Measurements from ENCODE around the gene OPRL1.

The OPRL1 gene

GRCh38 chr20:64058536-64058935, 21.3 kb upstream of the OPRL1 start:
- Histone ChIP-seq H3K27ac (ENCODE audit: low read depth, low read length) (no peak overlapping the region), H3K79me2 (ENCODE audit: insufficient read depth, low read length) (no peaks in the 10 kb centered on the region), H3K4me2 (ENCODE audit: low read depth, low read length, poor library complexity, severe bottlenecking) (no peak overlapping the region), H3K9me3 (ENCODE audit: insufficient read depth, low read length) (no peaks in the 10 kb centered on the region), H3K9ac (ENCODE audit: low read length) (no peak overlapping the region), H3K9me2 (replicated peaks; ENCODE audit: insufficient read depth, low read length) (no peaks in the 10 kb centered on the region), H3F3A (ENCODE audit: insufficient read depth) (no peaks in the 10 kb centered on the region), H4K20me1 (ENCODE audit: low read depth, low read length) (no peaks in the 10 kb centered on the region), H2AFZ (ENCODE audit: low read depth, low read length, severe bottlenecking) (no peak overlapping the region), H3K27me3 (ENCODE audit: low read length) (no peaks in the 10 kb centered on the region), H3K4me3 (ENCODE audit: insufficient read depth, low read length, poor library complexity, severe bottlenecking) (no peak overlapping the region), H3K36me3 (ENCODE audit: low read length) (no peaks in the 10 kb centered on the region)
- TF ChIP-seq EZH2phosphoT487 (conservative IDR thresholded peaks at IDR 0.05; ENCODE audit: low read length): no peak

- Histone ChIP-seq H3K9me2 (replicated peaks; ENCODE audit: insufficient read depth, low read length) (no peaks in the 10 kb centered on the region), H3K4me2 (ENCODE audit: low read depth, low read length, poor library complexity, severe bottlenecking) (peak overlapping the region; percentile 85), H3F3A (ENCODE audit: insufficient read depth) (no peaks in the 10 kb centered on the region), H4K20me1 (ENCODE audit: low read depth, low read length) (no peaks in the 10 kb centered on the region), H3K27me3 (ENCODE audit: low read length) (no peaks in the 10 kb centered on the region), H3K79me2 (ENCODE audit: insufficient read depth, low read length) (no peaks in the 10 kb centered on the region), H3K4me3 (ENCODE audit: insufficient read depth, low read length, poor library complexity, severe bottlenecking) (peak overlapping the region; percentile 81), H3K9ac (ENCODE audit: low read length) (peak overlapping the region; percentile 74; the same call in 1 of the 2 replicates), H3K36me3 (ENCODE audit: low read length) (no peaks in the 10 kb centered on the region), H3K9me3 (ENCODE audit: insufficient read depth, low read length) (no peaks in the 10 kb centered on the region), H2AFZ (ENCODE audit: low read depth, low read length, severe bottlenecking) (peak overlapping the region; percentile 95), H3K27ac (ENCODE audit: low read depth, low read length) (no peak overlapping the region)
- no peak for TF ChIP-seq EZH2phosphoT487 (conservative IDR thresholded peaks at IDR 0.05; ENCODE audit: low read length)
- no peak for TF ChIP-seq CTCF (IDR thresholded peaks at IDR 0.05; ENCODE audit: insufficient read depth, low read length, poor library complexity, severe bottlenecking)
Measured at GRCh38 chr20:64062276-64062595, 17.6 kb upstream of the OPRL1 start.

- Histone ChIP-seq H3K9me3 (ENCODE audit: insufficient read depth, low read length) (no peaks in the 10 kb centered on the region), H2AFZ (ENCODE audit: low read depth, low read length, severe bottlenecking) (peak within 1 kb of the TSS; percentile 95), H3K4me3 (ENCODE audit: insufficient read depth, low read length, poor library complexity, severe bottlenecking) (peak within 1 kb of the TSS; percentile 81), H4K20me1 (ENCODE audit: low read depth, low read length) (no peaks in the 10 kb centered on the region), H3K27me3 (ENCODE audit: low read length) (no peaks in the 10 kb centered on the region), H3K9ac (ENCODE audit: low read length) (peak within 1 kb of the TSS; percentile 74), H3K79me2 (ENCODE audit: insufficient read depth, low read length) (no peaks in the 10 kb centered on the region), H3F3A (ENCODE audit: insufficient read depth) (no peaks in the 10 kb centered on the region), H3K4me2 (ENCODE audit: low read depth, low read length, poor library complexity, severe bottlenecking) (peak within 1 kb of the TSS; percentile 85), H3K27ac (ENCODE audit: low read depth, low read length) (no peak within 1 kb of the TSS), H3K36me3 (ENCODE audit: low read length) (no peaks in the 10 kb centered on the region), H3K9me2 (replicated peaks; ENCODE audit: insufficient read depth, low read length) (no peaks in the 10 kb centered on the region)
- TF ChIP-seq CTCF (IDR thresholded peaks at IDR 0.05; ENCODE audit: insufficient read depth, low read length, poor library complexity, severe bottlenecking) (no peak), EZH2phosphoT487 (conservative IDR thresholded peaks at IDR 0.05; ENCODE audit: low read length) (no peak)
Measured at GRCh38 chr20:64062596-64063388, 17.1 kb upstream of the OPRL1 start, which contains the start of gene TCEA2. TSS of gene TCEA2 (plus strand) at chr20:64063198. CDS start at chr20:64063313, 115 bp downstream.
